OCI-LY7 (cell line): ENCODE data around the gene RNF125. TPM values are rescaled to one million over a fixed set of nuclear protein-coding genes. Genes with fewer than 3 reads are reported as not detected.

ENCODE experiments used
- BruUV-seq: library from RNA; stranded (reverse); fragments of 400-500 nt; replicated peaks from 2 replicates; lab custom pipeline; 2021; lab: Mats Ljungman, UMichigan
- CTCF ChIA-PET: fragments of 300-600 bp; sonication (Branson Sonifier 250); formaldehyde crosslinking; loops from one replicate; lab custom pipeline; 2022; ENCODE audit warnings: antibody characterized with exemption; ENCODE audit not compliant: unreplicated experiment; lab: Charles Lee
- POLR2A ChIA-PET: fragments of 300-600 bp; sonication (Branson Sonifier 250); formaldehyde crosslinking; loops from one replicate; lab custom pipeline; 2022; ENCODE audit warnings: antibody characterized with exemption; lab: Charles Lee
- DNase-seq: peaks from one replicate; pipeline ENCODE4 v3.0.0-alpha.2; 2015; ENCODE audit warnings: low spot score
- H2AFZ ChIP-seq: fragments of 200-600 bp; sonication (generic), shearing (Covaris generic); 2 replicates; pipeline ENCODE4 v1.6.1; 2014; ENCODE audit warnings: mild to moderate bottlenecking, antibody characterized with exemption, low read length, moderate library complexity
- H3K27ac ChIP-seq: fragments of 200-600 bp; sonication (generic); 2 replicates; pipeline ENCODE4 v1.5.1; 2014; ENCODE audit warnings: mixed run types, low read depth, mild to moderate bottlenecking, moderate library complexity, low read length, inconsistent platforms; ENCODE audit not compliant: poor library complexity, severe bottlenecking
- H3K36me3 ChIP-seq: fragments of 200-600 bp; sonication (generic); 2 replicates; pipeline ENCODE4 v1.6.1; 2014; ENCODE audit warnings: mild to moderate bottlenecking, antibody characterized with exemption, low read length, moderate library complexity, mixed read lengths; ENCODE audit not compliant: insufficient read depth
- H3K4me1 ChIP-seq: fragments of 200-600 bp; sonication (generic); 2 replicates; pipeline ENCODE4 v1.5.1; 2014; ENCODE audit warnings: mild to moderate bottlenecking, low read length; ENCODE audit not compliant: insufficient read depth, poor library complexity, severe bottlenecking
- H3K4me2 ChIP-seq: fragments of 200-600 bp; sonication (generic); 2 replicates; pipeline ENCODE4 v1.6.1; 2014; ENCODE audit warnings: mild to moderate bottlenecking, low read length
- H3K4me3 ChIP-seq: fragments of 200-600 bp; sonication (generic); 2 replicates; pipeline ENCODE4 v1.5.1; 2014; ENCODE audit warnings: mild to moderate bottlenecking, low read depth, low read length; ENCODE audit not compliant: poor library complexity, severe bottlenecking
- H3K79me2 ChIP-seq: fragments of 200-600 bp; sonication (generic); 2 replicates; pipeline ENCODE4 v1.6.1; 2016; ENCODE audit warnings: low read depth, mild to moderate bottlenecking, low read length, moderate library complexity, mixed read lengths; ENCODE audit not compliant: insufficient read depth
- H3K9me2 ChIP-seq: fragments of 200-600 bp; sonication (generic); 2 replicates; pipeline ENCODE4 v1.6.1; 2016; ENCODE audit warnings: mild to moderate bottlenecking, low read length, mixed read lengths; ENCODE audit not compliant: insufficient read depth
- H3K9me3 ChIP-seq: fragments of 200-600 bp; sonication (generic); 2 replicates; pipeline ENCODE4 v1.6.1; 2014; ENCODE audit warnings: mild to moderate bottlenecking, mixed run types, low read length, mixed read lengths
- H4K20me1 ChIP-seq: fragments of 200-600 bp; sonication (generic); 2 replicates; pipeline ENCODE4 v1.6.1; 2014; ENCODE audit warnings: mild to moderate bottlenecking, antibody characterized with exemption, low read length, moderate library complexity, mixed read lengths; ENCODE audit not compliant: insufficient read depth
- CTCF ChIP-seq: fragments of 200-600 bp; sonication (generic); conservative IDR thresholded peaks from 2 replicates; pipeline ENCODE4 v1.5.1; 2014; ENCODE audit warnings: mild to moderate bottlenecking, antibody characterized with exemption, low read length, moderate library complexity, mixed read lengths
- EZH2phosphoT487 ChIP-seq: fragments of 200-600 bp; sonication (generic); IDR thresholded peaks from 2 replicates; pipeline ENCODE4 v1.6.1; 2018; ENCODE audit warnings: low read depth, borderline replicate concordance, mild to moderate bottlenecking, mixed run types, antibody characterized with exemption, low read length, moderate library complexity, mixed read lengths
- intact Hi-C: fragments of 100-400 bp; cut with micrococcal nuclease; formaldehyde crosslinking; loops from one replicate; pipeline ENCODE4 v1.10.0; 2022; ENCODE audit not compliant: unreplicated experiment
- total RNA-seq, 2 experiments: library from RNA; depleted of rRNA in 1 of 2; stranded (reverse); fragments of >200 nt in 1 of 2; shearing (Covaris generic) in 1 of 2; gene quantifications; 2 replicates each; pipeline ENCODE4 v1.2.3, GENCODE V29; 2014 to 2022

RNF125 gene
- total RNA-seq, 2 experiments from 2014 or later: 1.2 to 3.2 TPM

- ChIA-PET CTCF (no interaction called here), POLR2A (interaction anchor here (0.8 to 1.1 kb wide), 2 partner anchors 29 to 339 kb away, joined by 5 read pairs; no protein-coding TSS in a partner anchor)
- no peaks in the 10 kb centered on the region for H3K4me1 ChIP-seq
- TF ChIP-seq CTCF (no peak), EZH2phosphoT487 (no peak)
- no peak overlapping the region for H2AFZ ChIP-seq
- BruUV-seq: no TSS peak
- no peaks in the 10 kb centered on the region for H3K9me3 ChIP-seq
- H3K4me3 ChIP-seq: no peak overlapping the region
- no peaks in the 10 kb centered on the region for H3K79me2 ChIP-seq
- no peaks in the 10 kb centered on the region for H3K9me2 ChIP-seq
- DNase-seq: no peak
- H3K27ac ChIP-seq: no peak overlapping the region
- H4K20me1 ChIP-seq: no peaks in the 10 kb centered on the region
- no peaks in the 10 kb centered on the region for H3K36me3 ChIP-seq
- intact Hi-C loops: no loop called here
- H3K4me2 ChIP-seq: no peak overlapping the region
These were observed 38.2 kb downstream of the RNF125 start for GRCh38 chr18:32056613-32057358.

GRCh38 chr18:32057624-32058165, 39.1 kb downstream of the RNF125 start:
- intact Hi-C loops: no loop called here
- Histone ChIP-seq H3K36me3 (no peaks in the 10 kb centered on the region), H3K79me2 (no peaks in the 10 kb centered on the region), H2AFZ (no peak overlapping the region), H3K9me2 (no peaks in the 10 kb centered on the region), H4K20me1 (no peaks in the 10 kb centered on the region), H3K4me2 (no peak overlapping the region), H3K9me3 (no peaks in the 10 kb centered on the region), H3K4me1 (no peaks in the 10 kb centered on the region), H3K4me3 (no peak overlapping the region), H3K27ac (no peak overlapping the region)
- ChIA-PET CTCF (no interaction called here), POLR2A (interaction anchor here (0.6 kb wide), 1 partner anchor 29 kb away, joined by 3 read pairs; no protein-coding TSS in a partner anchor)
- BruUV-seq: no TSS peak
- DNase-seq: no peak
- TF ChIP-seq CTCF (no peak), EZH2phosphoT487 (no peak)

- H3K4me1 ChIP-seq: no peaks in the 10 kb centered on the region
- DNase-seq: no peak
- H3K9me2 ChIP-seq: no peaks in the 10 kb centered on the region
- no peak overlapping the region for H2AFZ ChIP-seq
- POLR2A ChIA-PET: no interaction called here
- H3K27ac ChIP-seq: no peak overlapping the region
- TF ChIP-seq CTCF (no peak), EZH2phosphoT487 (no peak)
- no peaks in the 10 kb centered on the region for H4K20me1 ChIP-seq
- CTCF ChIA-PET: no interaction called here
- H3K36me3 ChIP-seq: no peaks in the 10 kb centered on the region
- H3K4me2 ChIP-seq: no peak overlapping the region
- H3K4me3 ChIP-seq: no peak overlapping the region
- BruUV-seq: no TSS peak
- H3K9me3 ChIP-seq: no peaks in the 10 kb centered on the region
- intact Hi-C loops: no loop called here
- no peaks in the 10 kb centered on the region for H3K79me2 ChIP-seq
These were observed 41.4 kb downstream of the RNF125 start for GRCh38 chr18:32060026-32060425.
